ENCODE results near the gene AP1S1.
A peak's percentile ranks its signal among the peaks of the same experiment; 100 is the strongest.
"Not testable (repeated sequence)": the region's sequence is repeated elsewhere in the genome, so short reads cannot be mapped to it uniquely, and the experiment has no call there.

AP1S1 gene

GRCh38 chr7:101153969-101154692 lies at the start of gene AP1S1:
AP1S1 (plus strand) TSS chr7:101154476; CDS start chr7:101154515, 39 bp downstream.
- DNase-seq = peak; percentile 96

- DNase-seq = no peak
These were observed 49.5 kb upstream of the AP1S1 start for GRCh38 chr7:101104799-101105198.

DNA sequence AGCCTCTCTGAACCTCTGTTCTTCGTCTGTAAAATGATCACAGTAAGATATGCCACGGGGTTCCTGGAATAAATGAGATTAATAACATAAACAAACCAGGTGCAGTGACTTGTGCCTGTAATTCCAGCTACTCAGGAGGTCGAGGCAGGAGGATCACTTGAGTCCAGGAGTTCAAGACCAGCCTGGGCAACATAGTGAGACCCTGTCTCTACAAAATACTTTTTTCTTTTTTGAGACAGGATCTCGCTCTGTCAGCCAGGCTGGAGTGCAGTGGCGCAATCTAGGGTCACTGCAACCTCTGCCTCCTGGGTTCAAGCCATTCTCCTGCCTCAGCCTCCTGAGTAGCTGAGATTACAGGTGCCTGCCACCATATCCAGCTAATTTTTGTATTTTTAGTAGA lies 49.0 kb upstream of the AP1S1 start:
- DNase-seq = not testable (repeated sequence)

- DNase-seq = no peak
These were observed 47.9 kb upstream of the AP1S1 start for GRCh38 chr7:101106386-101106785.

GRCh38 chr7:101108330-101108857 lies 45.9 kb upstream of the AP1S1 start:
- no peak for DNase-seq

GRCh38 chr7:101108961-101109360 lies 45.3 kb upstream of the AP1S1 start:
- no peak for DNase-seq

DNA sequence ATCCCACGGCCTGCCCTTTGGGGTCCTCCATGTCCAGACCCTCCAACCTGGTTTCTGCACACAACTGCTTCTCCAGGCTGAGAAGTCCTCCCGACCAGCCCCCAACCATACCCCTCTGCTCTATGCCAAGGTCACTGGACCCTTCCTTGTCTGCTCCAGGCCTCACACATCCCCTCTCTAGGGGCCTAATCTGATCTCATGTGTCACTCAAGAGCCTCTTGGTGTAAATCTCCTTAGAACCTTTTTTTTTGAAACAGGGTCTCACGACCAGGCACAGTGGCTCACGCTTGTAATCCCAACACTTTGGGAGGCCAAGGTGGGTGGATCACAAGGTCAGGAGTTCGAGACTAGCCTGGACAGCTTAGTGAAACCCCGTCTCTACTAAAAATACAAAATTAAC lies 44.9 kb upstream of the AP1S1 start:
- no peak for DNase-seq

- no peak for DNase-seq
These were observed 43.0 kb upstream of the AP1S1 start for GRCh38 chr7:101111261-101111660.

DNA sequence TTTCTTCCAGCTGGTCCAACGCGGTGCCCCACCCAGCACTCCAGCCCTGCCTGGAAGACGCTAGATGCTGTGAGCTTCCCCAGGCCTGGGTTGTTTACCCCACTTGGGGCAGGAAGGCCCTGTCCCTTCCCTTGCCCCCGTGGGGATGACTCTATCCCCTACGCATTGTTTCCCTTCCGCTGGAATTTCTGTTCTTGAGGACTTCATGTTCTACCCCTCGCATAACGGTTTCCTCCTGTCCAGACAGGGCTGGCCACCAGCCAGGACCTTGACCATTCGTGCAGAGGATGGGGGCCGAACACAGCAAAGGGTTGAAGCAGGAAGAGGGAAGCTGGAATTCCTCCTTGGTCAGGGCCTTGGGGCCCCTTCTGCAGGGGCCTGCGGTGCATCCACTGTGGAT lies 42.0 kb upstream of the AP1S1 start:
- no peak for DNase-seq

DNA sequence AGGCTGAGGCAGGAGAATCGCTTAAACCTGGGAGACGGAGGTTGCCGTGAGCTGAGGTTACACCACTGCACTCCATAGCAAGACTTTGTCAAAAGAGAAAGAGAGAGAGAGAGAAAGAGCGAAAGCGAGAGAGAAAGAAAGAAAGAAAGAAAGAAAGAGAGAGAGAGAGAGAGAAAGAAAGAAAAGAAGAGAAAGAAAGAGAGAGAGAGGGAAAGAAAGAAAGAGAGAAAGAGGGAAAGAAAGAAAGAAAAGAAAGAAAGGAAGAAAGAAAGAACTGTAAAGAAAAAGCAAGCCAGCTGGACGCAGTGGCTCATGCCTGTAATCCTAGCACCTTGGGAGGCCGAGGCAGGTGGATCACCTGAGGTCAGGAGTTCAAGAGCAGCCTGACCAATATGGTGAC lies 41.1 kb upstream of the AP1S1 start:
- DNase-seq = not testable (repeated sequence)

DNA sequence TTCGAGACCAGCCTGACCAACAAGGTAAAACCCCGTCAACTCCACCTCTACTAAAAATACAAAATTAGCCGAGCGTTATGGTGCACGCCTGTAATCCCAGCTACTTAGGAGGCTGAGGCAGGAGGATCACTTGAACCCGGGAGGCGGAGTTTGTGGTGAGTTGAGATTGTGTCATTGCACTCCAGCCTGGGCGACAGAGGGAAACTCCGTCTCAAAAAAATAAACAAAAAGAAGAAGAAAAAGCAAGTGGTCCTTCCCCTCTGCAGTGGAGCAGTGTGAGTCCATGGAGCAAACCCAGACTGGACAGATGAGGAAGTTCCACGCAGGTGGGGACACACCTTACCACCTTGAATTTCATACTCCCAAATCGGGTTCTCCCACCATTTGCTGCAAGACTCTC lies 40.4 kb upstream of the AP1S1 start:
- DNase-seq = no peak

DNA sequence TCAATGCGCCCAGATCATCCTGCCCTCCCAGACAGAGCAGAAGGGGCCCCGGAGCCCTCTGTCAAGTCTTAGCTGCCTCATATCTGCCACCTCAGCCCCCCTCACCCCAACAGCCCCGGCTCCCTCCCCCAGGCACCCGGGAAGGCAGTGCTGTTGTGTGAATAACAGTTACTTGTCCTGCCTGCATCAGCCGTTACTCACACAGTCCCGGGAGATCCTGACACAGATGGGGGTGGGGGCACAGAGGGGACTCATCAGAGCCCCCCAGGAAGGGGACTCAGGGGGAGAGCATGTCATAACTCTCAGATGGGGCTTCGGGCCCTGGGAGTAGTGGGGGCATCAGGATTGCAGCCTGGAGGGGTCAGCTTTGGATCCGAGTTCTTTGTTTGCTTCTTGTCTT lies 39.8 kb upstream of the AP1S1 start:
- no peak for DNase-seq

DNA sequence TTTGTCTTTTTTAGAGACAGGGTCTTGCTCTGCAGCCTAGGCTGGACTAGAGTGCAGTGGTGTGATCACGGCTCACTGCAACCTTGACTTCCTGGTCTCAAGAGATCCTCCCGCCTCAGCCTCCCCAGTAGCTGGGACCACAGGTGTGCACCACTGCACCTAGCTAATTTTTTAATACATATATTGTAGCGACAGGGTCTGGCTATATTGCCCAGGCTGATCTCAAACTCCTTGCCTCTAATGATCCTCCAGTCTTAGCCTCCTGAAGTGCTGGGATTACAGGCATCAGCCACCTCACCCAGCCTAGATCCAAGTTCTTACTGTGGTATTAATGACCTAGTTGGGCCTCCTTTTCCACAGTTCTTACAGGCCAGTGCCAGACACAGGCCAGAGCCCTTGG lies 39.1 kb upstream of the AP1S1 start:
- DNase-seq = no peak

DNA sequence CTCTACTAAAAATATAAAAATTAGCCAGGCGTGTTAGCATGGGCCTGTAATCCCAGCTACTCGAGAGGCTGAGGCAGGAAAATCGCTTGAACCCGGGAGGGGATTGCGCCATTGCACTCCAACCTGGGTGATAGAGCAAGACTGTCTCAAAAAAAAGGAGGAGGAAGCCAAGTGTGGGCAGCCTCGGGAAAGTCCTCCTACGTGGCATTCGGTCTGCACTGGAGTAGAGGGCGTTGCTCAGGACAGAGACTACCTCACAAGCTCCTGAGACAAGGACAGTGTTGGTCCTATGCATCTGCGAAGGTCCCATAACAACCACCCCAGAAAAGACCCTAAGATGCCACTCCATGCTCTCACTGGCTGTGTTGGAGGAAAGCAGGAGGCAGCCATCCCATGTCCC lies 37.4 kb upstream of the AP1S1 start:
- DNase-seq = no peak

DNA sequence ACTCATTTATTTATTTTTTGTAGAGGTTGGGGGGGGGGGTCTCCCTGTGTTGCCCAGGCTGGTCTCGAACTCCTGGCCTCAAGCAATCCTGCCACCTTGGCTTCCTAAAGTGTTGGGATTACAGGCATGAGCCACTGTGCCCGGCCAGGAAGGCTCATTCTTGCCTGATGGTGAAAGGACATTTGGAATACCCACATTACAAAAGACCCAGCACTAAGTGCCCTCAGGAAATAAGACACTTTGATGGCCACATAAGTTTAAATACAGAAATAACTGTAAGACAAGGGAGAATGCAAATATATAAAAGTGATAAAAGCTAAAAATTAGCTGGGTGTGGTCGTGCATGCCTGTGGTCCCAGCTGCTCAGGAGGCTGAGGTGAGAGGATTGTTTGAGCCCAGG lies 35.4 kb upstream of the AP1S1 start:
- DNase-seq = no peak

DNA sequence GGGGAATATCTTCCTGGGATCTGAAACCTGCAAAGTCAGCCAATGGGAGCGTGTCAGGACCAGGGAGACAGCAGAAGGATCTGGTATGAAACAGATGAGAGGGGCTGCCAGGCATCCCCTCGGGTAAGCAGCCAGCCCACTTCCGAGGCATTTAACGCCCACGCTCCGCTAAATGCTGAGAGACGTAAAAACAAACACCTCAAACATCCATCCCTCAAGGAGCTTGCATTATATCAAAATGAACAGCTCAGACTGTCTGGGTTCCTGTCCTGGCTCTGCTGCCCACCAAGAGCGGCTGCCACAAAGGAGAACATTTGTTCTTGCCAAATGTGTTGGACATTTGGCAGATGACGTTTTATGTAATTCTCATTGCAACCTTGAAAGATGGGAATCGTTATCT lies 34.4 kb upstream of the AP1S1 start:
- no peak for DNase-seq

- DNase-seq = no peak
These were observed 34.0 kb upstream of the AP1S1 start for GRCh38 chr7:101120315-101120714.

GRCh38 chr7:101121631-101121990 lies 32.7 kb upstream of the AP1S1 start:
- not testable (repeated sequence) for DNase-seq

- no peak for DNase-seq
These were observed 32.0 kb upstream of the AP1S1 start for GRCh38 chr7:101121991-101122932.

DNA sequence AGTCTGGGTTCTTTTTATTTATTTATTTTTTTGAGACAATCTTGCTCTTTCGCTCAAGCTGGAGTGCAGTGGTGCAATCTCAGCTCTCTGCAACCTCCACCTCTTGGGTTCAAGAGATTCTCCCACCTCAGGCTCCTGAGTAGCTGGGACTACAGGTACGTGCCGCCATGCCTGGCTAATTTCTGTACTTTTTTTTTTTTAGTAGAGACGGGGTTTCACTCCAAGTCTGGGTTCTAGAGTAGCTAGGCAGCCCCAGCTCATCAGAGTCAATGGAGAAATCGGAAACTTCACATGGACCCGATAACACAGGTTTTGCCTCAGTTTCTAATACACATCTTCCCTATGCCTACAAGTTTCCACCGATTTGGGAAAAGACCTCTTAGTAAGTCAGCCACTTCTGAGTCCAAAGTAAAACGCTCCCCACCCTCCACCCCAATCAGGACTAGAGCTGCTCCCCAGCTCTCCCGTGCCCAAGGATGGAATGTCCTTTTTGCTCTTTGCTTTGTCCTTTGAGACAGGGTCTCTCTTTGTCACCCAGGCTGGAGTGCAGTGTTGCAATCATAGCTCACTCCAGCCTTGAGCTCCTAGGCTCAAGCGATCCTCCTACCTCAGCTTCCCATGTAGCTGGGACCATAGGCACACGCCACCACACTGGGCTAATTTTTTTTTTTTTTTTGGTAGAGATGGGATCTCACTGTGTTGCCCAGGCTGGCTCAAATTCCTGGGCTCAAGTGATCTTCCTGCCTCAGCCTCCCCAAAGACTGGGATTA lies 31.2 kb upstream of the AP1S1 start:
- no peak for DNase-seq

- no peak for DNase-seq
These were observed 30.6 kb upstream of the AP1S1 start for GRCh38 chr7:101123703-101124068.

GRCh38 chr7:101124376-101125056 lies 29.8 kb upstream of the AP1S1 start:
- DNase-seq = no peak

Measured in CD4-positive, alpha-beta T cell treated with Interleukin-21 for 1 hour (primary cell).